Measurements from ENCODE around the gene MYO1B.

DNA sequence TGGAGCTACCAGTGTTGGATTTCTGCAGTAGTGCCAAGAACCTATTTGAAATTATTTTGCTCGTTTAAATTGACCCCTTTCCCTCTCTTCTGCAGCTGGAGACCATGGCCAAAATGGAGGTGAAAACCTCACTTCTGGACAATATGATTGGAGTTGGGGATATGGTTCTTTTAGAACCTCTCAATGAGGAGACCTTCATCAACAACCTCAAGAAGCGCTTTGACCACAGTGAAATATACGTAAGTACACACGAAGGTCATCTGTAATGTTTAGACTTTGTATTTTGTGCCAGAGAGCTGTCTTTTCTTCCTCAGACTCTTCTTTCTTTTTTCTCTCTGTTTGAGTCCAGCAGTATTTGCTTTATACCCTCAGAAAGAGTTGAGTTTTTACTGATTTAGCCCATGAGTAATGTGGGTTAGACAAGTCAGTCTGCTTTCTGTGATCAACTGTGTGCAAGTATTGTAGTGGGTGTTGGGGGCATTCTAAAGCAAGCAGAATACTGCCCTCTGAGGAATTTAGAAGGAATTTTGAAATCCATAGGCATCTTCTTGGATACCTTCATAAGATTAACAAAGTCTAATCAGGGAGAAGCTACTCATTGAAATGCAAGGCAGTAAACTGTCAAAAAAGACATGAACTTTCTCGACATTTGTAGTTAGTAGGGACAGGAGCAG, 31.7 kb downstream of the MYO1B start:
- TF ChIP-seq, protein P1, sequence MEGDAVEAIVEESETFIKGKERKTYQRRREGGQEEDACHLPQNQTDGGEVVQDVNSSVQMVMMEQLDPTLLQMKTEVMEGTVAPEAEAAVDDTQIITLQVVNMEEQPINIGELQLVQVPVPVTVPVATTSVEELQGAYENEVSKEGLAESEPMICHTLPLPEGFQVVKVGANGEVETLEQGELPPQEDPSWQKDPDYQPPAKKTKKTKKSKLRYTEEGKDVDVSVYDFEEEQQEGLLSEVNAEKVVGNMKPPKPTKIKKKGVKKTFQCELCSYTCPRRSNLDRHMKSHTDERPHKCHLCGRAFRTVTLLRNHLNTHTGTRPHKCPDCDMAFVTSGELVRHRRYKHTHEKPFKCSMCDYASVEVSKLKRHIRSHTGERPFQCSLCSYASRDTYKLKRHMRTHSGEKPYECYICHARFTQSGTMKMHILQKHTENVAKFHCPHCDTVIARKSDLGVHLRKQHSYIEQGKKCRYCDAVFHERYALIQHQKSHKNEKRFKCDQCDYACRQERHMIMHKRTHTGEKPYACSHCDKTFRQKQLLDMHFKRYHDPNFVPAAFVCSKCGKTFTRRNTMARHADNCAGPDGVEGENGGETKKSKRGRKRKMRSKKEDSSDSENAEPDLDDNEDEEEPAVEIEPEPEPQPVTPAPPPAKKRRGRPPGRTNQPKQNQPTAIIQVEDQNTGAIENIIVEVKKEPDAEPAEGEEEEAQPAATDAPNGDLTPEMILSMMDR (conservative IDR thresholded peaks at IDR 0.05; ENCODE audit: low read depth, low read length), result no peak
- TF ChIP-seq EZH2 (IDR thresholded peaks at IDR 0.05; ENCODE audit: borderline replicate concordance, low read depth, low read length, poor library complexity, severe bottlenecking), result no peak

All from A673 (cell line).